ENCODE results near the gene TPH2.

TPH2 gene

DNA sequence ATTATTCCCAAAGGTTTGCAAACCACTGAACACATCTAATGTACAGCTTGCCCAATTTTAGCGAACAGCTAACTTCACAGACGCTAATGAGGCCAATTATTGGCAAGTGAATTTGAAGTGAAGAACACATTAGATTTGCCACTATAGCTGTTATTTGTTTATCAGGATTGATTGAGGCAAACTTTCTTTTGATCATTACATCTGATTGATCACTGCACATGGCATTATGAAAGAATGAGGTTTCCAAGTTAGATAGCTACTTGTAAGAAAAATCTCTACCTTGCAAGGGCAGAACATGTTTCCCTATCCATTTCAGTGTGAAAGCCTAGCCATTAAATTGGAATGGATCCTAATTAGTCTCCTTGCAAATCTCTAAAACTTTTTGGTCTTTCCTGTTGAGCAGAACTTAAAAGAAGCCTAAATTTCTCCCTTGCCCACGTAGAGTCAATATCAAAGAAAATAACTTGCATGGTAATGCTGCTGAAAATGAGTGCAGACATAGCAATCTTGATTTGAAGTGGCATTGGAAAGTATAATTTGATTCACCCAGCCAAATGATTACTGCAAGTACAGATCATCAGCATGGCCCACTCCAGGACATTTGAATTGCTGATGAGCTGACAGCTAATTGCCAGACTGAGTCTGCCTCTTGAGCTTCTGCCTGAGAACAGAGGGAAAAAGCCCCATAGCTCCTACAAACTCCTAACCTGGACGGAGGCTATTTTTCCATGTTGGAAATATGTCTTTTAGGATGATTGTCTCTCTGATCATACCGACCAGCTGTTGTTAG is 98.6 kb downstream of the TPH2 start:
- TF ChIP-seq SPI1 (IDR thresholded peaks at IDR 0.05; ENCODE audit: low read depth, low read length) (no peak), POLR2AphosphoS5 (IDR thresholded peaks at IDR 0.05; ENCODE audit: low read depth, low read length) (no peak), POU2F2 (IDR thresholded peaks at IDR 0.05; ENCODE audit: low read depth, low read length) (no peak)
- DNase-seq (ENCODE audit: insufficient read length, low spot score) (no peak), FAIRE-seq (no peak)

GRCh38 chr12:72041811-72042210 is 103.2 kb downstream of the TPH2 start:
- FAIRE-seq = no peak
- TF ChIP-seq POLR2AphosphoS5 (IDR thresholded peaks at IDR 0.05; ENCODE audit: low read depth, low read length) = no peak
- TF ChIP-seq TAF1 (IDR thresholded peaks at IDR 0.05; ENCODE audit: low read depth, low read length) = no peak
- TF ChIP-seq POU2F2 (IDR thresholded peaks at IDR 0.05; ENCODE audit: low read depth, low read length) = no peak
- TF ChIP-seq PAX5 (IDR thresholded peaks at IDR 0.05; ENCODE audit: insufficient read depth, low read length, severe bottlenecking) = no peak
- TF ChIP-seq POLR2A (IDR thresholded peaks at IDR 0.05; ENCODE audit: low read depth, low read length) = no peak
- no peak for TF ChIP-seq SPI1 (IDR thresholded peaks at IDR 0.05; ENCODE audit: low read depth, low read length)

DNA sequence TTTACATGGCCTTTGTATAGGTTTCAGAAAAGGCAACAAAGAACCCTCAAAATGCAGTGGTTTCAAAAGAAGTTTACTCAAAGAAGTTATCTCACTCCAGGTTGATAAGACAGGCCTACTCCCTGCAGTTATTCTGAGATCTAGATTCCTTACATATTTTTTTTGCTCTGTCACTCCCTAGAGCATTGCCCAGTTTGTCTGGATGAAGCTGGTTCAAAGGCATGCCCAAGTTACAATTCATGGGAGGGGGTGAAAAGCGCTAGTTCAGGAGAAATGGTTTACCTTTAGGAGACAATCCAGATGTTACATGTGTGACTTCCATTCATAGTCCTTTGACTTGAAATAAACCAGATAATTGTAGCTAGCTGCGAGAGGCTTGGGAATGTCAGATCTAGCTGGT is 115.0 kb downstream of the TPH2 start:
- TF ChIP-seq POU2F2 (IDR thresholded peaks at IDR 0.05; ENCODE audit: low read depth, low read length) = no peak
- TF ChIP-seq POLR2A (IDR thresholded peaks at IDR 0.05; ENCODE audit: low read depth, low read length) = no peak
- no peak for TF ChIP-seq TAF1 (IDR thresholded peaks at IDR 0.05; ENCODE audit: low read depth, low read length)
- no peak for TF ChIP-seq SPI1 (IDR thresholded peaks at IDR 0.05; ENCODE audit: low read depth, low read length)
- no peak for TF ChIP-seq POLR2AphosphoS5 (IDR thresholded peaks at IDR 0.05; ENCODE audit: low read depth, low read length)
- TF ChIP-seq PAX5 (IDR thresholded peaks at IDR 0.05; ENCODE audit: insufficient read depth, low read length, severe bottlenecking) = no peak
- FAIRE-seq = no peak
- no peak for DNase-seq (ENCODE audit: insufficient read length, low spot score)

More at GRCh38 chr12:72041811-72042210, 103.2 kb downstream of the TPH2 start:
- DNase-seq (ENCODE audit: insufficient read length, low spot score) = no peak

DNA sequence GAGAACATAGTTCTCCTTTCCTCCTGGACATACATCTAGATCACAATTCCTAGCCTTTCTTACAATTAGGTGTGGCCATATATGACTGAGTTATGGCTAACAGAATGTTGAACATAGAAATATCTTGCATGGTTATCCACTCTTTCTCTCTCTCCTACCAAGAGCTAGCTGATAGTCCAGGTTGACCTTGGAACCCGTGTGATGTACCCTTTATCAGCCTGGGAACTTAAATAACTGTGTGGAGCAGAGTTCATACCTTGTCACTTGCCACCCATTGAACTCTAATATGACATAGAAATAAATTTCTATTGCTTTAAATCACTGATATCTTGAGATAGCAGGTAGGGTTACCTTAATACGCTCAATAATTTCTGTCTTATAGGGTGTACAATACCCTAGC is 115.9 kb downstream of the TPH2 start:
- DNase-seq (ENCODE audit: insufficient read length, low spot score) (no peak), FAIRE-seq (no peak)
- TF ChIP-seq POU2F2 (IDR thresholded peaks at IDR 0.05; ENCODE audit: low read depth, low read length) = no peak

DNA sequence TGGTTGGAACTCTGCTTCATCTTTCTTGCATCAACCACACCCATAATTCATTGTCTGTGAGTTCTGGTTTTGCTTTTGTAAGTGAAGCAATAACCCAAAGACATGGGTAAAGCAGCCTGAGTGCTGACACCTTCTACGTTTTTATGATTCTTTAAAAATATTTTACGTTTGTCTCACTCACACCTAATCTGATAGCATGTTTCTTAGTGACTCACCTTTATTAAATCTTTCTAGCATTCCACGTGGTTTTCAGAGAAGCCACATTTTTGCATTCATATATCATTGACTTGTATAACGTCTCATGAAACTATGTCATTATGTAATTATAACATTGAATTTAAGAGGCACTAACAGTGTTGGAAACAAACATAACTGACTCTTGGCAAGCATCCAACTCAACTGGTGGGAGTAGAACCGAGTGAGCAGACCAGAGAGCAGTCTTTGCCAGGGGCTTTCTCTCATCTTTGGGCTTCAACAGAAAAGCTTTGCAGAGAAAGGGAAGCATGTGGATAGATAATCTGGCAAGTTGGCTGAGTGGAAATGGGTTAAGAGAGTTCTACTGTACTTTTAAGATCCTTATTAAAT is 118.8 kb downstream of the TPH2 start:
- TF ChIP-seq POLR2AphosphoS5 (IDR thresholded peaks at IDR 0.05; ENCODE audit: low read depth, low read length) (no peak), SPI1 (IDR thresholded peaks at IDR 0.05; ENCODE audit: low read depth, low read length) (no peak), PAX5 (IDR thresholded peaks at IDR 0.05; ENCODE audit: insufficient read depth, low read length, severe bottlenecking) (no peak), POU2F2 (IDR thresholded peaks at IDR 0.05; ENCODE audit: low read depth, low read length) (no peak), TAF1 (IDR thresholded peaks at IDR 0.05; ENCODE audit: low read depth, low read length) (no peak), POLR2A (IDR thresholded peaks at IDR 0.05; ENCODE audit: low read depth, low read length) (no peak)
- FAIRE-seq = no peak
- no peak for DNase-seq (ENCODE audit: insufficient read length, low spot score)

- DNase-seq (ENCODE audit: insufficient read length, low spot score) (no peak), FAIRE-seq (no peak)
- TF ChIP-seq SPI1 (IDR thresholded peaks at IDR 0.05; ENCODE audit: low read depth, low read length) = no peak
- TF ChIP-seq TAF1 (IDR thresholded peaks at IDR 0.05; ENCODE audit: low read depth, low read length) = no peak
- TF ChIP-seq POLR2A (IDR thresholded peaks at IDR 0.05; ENCODE audit: low read depth, low read length) = no peak
- TF ChIP-seq POU2F2 (IDR thresholded peaks at IDR 0.05; ENCODE audit: low read depth, low read length) = no peak
These were observed 124.4 kb downstream of the TPH2 start for GRCh38 chr12:72063073-72063472.

DNA sequence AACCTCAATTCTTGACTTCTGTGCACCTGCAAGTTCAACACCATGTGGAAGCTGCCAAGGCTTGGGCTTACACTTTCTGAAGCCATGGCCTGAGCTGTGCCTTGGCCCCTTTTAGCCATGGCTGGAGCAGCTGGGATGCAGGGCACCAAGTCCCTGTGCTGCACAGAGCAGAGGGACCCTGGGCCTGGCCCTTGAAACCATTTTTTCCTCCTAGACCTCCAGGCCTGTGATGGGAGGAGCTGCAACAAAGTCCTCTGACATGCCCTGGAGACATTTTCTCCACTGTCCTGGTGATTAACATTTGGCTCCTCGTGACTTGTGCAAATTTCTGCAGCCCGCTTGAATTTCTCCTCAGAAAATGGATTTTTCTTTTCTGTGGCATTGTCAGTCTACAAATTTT is 132.4 kb downstream of the TPH2 start:
- DNase-seq (ENCODE audit: insufficient read length, low spot score) = no peak
- FAIRE-seq = no peak
- TF ChIP-seq POLR2AphosphoS5 (IDR thresholded peaks at IDR 0.05; ENCODE audit: low read depth, low read length) (no peak), PAX5 (IDR thresholded peaks at IDR 0.05; ENCODE audit: insufficient read depth, low read length, severe bottlenecking) (no peak), TAF1 (IDR thresholded peaks at IDR 0.05; ENCODE audit: low read depth, low read length) (no peak), SPI1 (IDR thresholded peaks at IDR 0.05; ENCODE audit: low read depth, low read length) (no peak), POU2F2 (IDR thresholded peaks at IDR 0.05; ENCODE audit: low read depth, low read length) (no peak), POLR2A (IDR thresholded peaks at IDR 0.05; ENCODE audit: low read depth, low read length) (no peak)

DNA sequence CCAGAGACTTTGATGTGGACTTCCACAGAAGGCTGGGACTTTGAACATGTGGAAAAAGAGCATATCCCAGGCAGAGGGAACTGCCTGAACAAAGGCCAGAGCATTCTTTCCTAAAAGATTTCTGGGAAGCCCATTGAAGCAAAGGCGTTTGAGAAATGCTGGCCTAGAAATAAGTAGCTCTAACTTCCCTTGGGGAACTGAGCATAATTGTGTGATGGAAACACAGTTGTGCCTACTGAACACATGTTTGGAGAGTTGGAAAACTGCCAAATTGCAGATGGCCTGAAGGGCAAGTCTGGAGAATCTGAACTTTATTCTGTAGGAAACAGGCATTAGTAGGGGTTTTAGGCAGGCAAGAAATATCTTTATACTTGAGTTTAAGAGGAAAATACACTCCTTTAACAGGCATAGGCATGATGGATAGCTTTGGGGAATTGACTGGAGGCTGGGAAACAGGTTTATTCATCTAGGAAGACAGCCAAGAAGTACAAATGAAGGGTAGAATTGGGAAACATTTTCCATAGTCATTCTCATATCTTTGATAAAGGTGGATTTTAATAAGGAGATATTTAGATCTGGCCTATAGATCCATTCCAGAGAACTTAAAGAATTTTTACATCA is 134.1 kb downstream of the TPH2 start:
- FAIRE-seq = no peak
- DNase-seq (ENCODE audit: insufficient read length, low spot score) = no peak
- TF ChIP-seq POU2F2 (IDR thresholded peaks at IDR 0.05; ENCODE audit: low read depth, low read length) (no peak), POLR2AphosphoS5 (IDR thresholded peaks at IDR 0.05; ENCODE audit: low read depth, low read length) (no peak), SPI1 (IDR thresholded peaks at IDR 0.05; ENCODE audit: low read depth, low read length) (no peak), PAX5 (IDR thresholded peaks at IDR 0.05; ENCODE audit: insufficient read depth, low read length, severe bottlenecking) (no peak), POLR2A (IDR thresholded peaks at IDR 0.05; ENCODE audit: low read depth, low read length) (no peak)

GRCh38 chr12:72074065-72074464 is 135.4 kb downstream of the TPH2 start:
- TF ChIP-seq SPI1 (IDR thresholded peaks at IDR 0.05; ENCODE audit: low read depth, low read length) (no peak), TAF1 (IDR thresholded peaks at IDR 0.05; ENCODE audit: low read depth, low read length) (no peak), POU2F2 (IDR thresholded peaks at IDR 0.05; ENCODE audit: low read depth, low read length) (no peak), PAX5 (IDR thresholded peaks at IDR 0.05; ENCODE audit: insufficient read depth, low read length, severe bottlenecking) (no peak), POLR2A (IDR thresholded peaks at IDR 0.05; ENCODE audit: low read depth, low read length) (no peak), POLR2AphosphoS5 (IDR thresholded peaks at IDR 0.05; ENCODE audit: low read depth, low read length) (no peak)
- no peak for FAIRE-seq
- no peak for DNase-seq (ENCODE audit: insufficient read length, low spot score)

GRCh38 chr12:72074956-72075355 is 136.3 kb downstream of the TPH2 start:
- no peak for TF ChIP-seq POLR2AphosphoS5 (IDR thresholded peaks at IDR 0.05; ENCODE audit: low read depth, low read length)
- TF ChIP-seq SPI1 (IDR thresholded peaks at IDR 0.05; ENCODE audit: low read depth, low read length) = no peak
- TF ChIP-seq TAF1 (IDR thresholded peaks at IDR 0.05; ENCODE audit: low read depth, low read length) = no peak
- FAIRE-seq (no peak), DNase-seq (ENCODE audit: insufficient read length, low spot score) (no peak)

Data from GM12891 (cell line).